GM19467 (cell line): Measurements from ENCODE around the gene LRRC40.

Experiments
- ATAC-seq: cut with Tn5 transposase; IDR thresholded peaks from one replicate; pipeline ENCODE4 v1.9.1; 2021; ENCODE audit warnings: mild to moderate bottlenecking, moderate library complexity; ENCODE audit not compliant: unreplicated experiment

Gene LRRC40

DNA sequence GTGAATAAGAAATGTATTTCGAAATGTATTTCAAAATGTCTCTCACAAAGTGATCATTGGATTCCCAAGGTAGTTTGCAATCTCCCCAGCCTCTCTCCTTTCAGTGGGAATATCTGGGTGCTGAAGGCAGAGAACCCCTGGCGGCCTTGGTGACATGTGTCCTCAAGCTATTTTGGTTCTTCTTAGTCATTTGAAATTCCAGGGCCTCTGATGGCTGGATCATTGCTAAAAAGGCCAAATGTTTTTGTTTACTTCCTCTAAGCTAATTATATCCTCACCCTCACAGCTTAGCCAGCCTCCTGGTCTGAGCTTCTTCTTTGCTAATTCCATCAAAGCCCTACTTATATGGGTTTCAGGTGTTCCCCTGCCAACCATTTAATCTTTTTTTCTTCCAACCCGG, 71.2 kb downstream of the LRRC40 start:
- no peak for ATAC-seq

GRCh38 chr1:70117046-70117445, 88.3 kb downstream of the LRRC40 start:
- ATAC-seq: no peak

GRCh38 chr1:70115315-70115714, 90.1 kb downstream of the LRRC40 start:
- no peak for ATAC-seq

- no peak for ATAC-seq
Measured at GRCh38 chr1:70112838-70113237, 92.5 kb downstream of the LRRC40 start.

DNA sequence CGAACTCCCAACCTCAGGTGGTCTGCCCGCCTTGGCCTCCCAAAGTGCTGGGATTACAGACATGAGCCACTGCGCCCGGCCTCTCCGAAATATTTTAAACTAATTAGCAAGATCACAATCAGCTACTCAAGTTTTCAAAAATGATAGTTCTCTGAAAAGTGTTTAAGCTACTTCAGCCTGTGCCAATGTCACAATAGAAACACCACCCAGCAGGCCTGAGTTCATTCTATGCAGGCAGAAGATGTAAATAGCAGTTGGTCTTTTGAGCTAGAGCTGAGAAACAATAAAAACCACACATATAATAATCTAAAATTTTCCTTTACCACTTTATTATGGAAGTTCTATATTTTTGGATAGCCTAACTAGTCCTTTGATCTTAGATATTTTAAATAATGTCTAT, 96.1 kb downstream of the LRRC40 start:
- ATAC-seq: no peak

DNA sequence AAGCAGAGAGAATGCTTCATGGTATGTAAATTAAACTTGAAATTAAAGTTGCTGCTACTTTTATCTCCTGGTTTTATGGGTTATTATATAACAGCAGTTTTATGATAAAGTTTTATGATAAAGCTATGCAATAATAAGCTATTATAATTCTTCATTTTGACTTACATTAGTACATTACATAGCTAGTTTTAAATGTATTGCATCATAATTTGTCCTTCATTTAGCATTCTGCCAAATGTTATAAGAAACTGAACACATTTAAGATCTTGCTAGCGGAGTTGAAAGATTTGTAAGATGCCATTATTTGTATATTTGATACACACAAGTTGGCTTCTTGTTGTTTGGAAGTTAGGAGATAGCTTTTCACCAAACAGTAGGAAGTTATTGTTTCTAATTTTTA, 101.6 kb downstream of the LRRC40 start:
- ATAC-seq: no peak

GRCh38 chr1:70101774-70102173, 103.6 kb downstream of the LRRC40 start:
- ATAC-seq: no peak

DNA sequence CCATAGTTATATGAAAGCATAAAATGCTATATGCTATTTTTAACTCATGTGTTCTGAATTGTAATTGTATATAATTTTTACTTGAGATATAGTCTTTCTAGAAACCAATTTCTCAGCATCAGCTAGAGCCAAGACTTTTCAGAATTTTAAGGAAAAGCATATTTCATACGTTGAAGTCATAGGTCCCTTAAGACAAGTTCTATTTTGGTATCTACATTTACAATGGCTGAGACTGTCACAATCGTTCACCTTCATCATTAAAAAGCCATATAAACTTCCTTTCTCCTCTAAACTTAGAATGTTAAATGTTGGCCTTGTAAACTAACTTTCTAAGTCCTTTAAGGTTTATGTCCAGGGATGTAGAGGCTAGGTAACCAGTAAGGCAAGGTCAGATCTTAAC, 104.1 kb downstream of the LRRC40 start:
- no peak for ATAC-seq
